HFF-Myc (cell line): ENCODE measurements around the gene EIF5AL1.
"Not testable (repeated sequence)": the region's sequence is repeated elsewhere in the genome, so short reads cannot be mapped to it uniquely, and the experiment has no call there.

Experiments
- DNase-seq: peaks from one replicate; pipeline ENCODE4 v3.0.0-alpha.2; 2011; ENCODE audit warnings: low read depth; ENCODE audit errors: extremely low read depth
- H3K4me3 ChIP-seq: replicated peaks from 2 replicates; pipeline ENCODE4 v1.5.1; 2011; ENCODE audit warnings: low read depth, mild to moderate bottlenecking, control low read depth, low read length
- TF ChIP-seq, protein P1 (sequence below): IDR thresholded peaks from 2 replicates; pipeline ENCODE4 v1.5.1; 2012; ENCODE audit warnings: mild to moderate bottlenecking, low read depth, low read length, control low read depth; ENCODE audit errors: missing control alignments

Gene EIF5AL1

DNA sequence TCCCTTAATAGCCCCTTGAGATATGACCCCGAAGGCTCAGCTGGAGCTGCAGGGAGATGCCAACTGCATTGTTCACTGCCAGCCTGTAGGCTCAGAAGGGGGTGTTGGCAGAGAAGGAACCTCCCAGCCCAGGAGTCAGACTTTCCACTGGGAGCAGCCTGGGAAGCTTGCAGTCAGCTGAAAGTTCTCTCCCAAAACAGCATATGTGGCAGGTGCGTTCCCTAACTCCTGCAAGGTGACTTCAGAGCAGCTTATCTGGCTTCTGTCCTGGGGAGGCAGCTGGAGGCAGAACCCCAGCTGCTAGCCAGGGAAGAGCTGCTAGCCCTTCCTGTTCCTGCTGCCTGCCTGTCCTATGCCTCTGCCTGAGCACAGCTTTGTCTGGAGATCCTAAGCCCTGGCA, 39.8 kb downstream of the EIF5AL1 start:
- no peak for DNase-seq
- TF ChIP-seq, protein P1, sequence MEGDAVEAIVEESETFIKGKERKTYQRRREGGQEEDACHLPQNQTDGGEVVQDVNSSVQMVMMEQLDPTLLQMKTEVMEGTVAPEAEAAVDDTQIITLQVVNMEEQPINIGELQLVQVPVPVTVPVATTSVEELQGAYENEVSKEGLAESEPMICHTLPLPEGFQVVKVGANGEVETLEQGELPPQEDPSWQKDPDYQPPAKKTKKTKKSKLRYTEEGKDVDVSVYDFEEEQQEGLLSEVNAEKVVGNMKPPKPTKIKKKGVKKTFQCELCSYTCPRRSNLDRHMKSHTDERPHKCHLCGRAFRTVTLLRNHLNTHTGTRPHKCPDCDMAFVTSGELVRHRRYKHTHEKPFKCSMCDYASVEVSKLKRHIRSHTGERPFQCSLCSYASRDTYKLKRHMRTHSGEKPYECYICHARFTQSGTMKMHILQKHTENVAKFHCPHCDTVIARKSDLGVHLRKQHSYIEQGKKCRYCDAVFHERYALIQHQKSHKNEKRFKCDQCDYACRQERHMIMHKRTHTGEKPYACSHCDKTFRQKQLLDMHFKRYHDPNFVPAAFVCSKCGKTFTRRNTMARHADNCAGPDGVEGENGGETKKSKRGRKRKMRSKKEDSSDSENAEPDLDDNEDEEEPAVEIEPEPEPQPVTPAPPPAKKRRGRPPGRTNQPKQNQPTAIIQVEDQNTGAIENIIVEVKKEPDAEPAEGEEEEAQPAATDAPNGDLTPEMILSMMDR: no peak

DNA sequence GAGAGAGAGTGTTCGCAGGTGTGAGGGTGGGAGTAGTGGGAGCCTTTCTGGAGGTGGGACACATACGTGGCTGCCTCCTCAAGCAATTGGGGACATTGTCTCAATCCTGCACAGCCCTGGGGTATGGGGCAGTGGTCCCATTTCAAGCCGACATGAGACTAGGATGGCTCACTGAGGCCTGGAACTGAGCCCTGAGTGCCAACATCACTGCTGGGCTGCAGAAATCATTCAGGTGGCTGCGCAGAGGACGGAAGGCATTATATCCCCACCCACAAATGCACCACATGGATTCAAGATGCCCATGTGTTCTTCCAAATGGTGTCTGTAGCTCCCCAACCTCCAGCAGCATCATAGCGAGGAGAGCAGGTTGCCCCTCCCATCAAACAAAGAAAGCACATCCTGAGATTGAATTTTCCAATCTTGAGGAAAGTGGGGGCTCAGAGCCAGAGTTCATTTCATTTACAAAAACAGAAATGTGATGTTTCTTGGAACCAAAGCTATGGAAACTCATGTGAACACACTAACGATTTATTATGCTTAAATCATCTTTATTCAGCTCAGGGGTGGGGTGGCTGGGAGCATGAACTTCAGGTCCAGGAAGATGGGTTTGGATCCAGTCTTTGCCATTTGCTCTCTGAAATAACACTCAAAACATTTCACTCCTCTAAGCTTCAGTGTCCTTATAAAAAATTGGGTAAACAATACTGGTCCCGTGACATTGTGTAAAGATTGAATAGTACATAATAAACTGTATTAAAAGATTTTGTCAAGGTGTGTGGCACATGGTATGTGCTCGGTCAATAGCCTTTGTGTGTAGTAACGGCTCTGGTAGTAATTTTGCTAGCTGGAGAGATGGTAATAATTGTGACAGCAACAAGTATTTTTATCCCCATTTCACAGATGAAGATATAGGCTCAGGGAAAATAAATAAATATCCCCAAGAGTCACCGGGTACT, 43.3 kb downstream of the EIF5AL1 start:
- DNase-seq: no peak
- no peak overlapping the region for H3K4me3 ChIP-seq
- TF ChIP-seq, protein P1: no peak

More for the DNA sequence above, 39.8 kb downstream of the EIF5AL1 start:
- no peak overlapping the region for H3K4me3 ChIP-seq

DNA sequence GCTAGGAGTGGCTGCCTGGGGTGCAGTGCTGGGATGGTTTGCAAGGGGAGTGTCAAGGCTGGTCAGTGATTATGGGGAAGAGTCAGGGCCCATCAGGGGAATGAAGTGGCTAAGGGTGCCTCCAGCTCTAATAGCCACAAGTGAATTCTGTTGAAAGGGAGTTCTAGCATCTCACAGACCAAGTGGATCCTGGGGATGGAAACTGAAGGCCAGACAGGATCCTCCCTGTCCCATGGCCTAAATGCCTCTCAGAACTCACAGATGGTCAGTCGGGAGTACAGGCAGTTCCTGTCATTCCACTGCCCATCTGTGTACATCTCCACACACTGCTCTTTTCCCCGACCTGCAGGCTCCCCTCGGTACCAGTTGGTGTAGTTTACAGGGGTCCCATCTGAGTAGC, 44.6 kb downstream of the EIF5AL1 start:
- not testable (repeated sequence) for H3K4me3 ChIP-seq, DNase-seq

DNA sequence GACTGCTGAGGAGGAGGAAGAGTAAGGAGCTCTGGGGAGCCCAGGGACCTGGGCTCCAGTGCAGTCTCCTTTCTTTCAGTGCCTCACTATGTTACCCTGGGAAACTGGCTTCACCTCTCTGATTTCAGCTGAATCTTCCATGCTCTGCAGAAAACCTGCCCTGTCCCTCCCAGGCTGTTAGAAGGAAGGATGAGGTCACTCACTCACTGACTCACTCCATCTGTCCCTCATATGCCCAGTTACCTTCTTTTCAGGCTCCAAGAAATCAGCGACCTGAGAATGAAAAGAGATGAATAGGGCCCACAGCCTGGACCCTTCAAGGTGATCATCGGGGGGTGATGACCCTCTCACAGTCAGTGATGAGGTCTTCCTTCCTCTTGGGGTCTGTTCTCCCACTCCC, 47.4 kb downstream of the EIF5AL1 start:
- no peak overlapping the region for H3K4me3 ChIP-seq
- no peak for DNase-seq

DNA sequence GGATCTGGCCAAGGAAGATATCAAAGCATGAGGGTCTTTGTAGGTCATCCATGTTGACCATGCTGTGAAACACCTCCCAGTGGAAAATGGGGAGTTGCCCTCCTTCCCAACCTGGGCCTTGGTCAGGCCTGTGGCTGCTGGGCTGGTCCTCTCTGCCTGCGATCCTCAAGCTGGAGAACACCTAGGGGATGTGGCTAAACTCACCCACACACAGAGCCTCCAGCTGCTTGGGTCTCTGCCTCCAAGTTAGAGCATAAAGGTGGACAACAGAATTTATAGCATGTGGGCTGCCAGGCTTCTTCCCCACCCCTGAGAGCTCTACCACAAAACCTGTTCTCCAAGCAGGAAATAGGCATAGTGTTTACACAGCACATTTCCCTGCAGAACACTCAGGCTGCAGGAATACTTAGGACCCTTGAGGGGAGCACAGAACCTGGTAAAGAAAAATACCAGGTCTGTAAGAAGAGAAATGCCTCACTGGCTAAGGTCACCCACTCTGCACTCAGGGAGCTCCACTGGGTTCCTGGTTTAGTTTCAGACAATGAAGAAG, 47.9 kb downstream of the EIF5AL1 start, which contains the start of gene SFTPA2:
SFTPA2 (minus strand) TSS at position 248 of the 550 bp plus-strand sequence. CDS start 924 bp downstream, outside the sequence.
- TF ChIP-seq, protein P1: no peak
- H3K4me3 ChIP-seq: no peak within 1 kb of the TSS
- DNase-seq: no peak

More for the DNA sequence above, 47.4 kb downstream of the EIF5AL1 start:
- TF ChIP-seq, protein P1: no peak

DNA sequence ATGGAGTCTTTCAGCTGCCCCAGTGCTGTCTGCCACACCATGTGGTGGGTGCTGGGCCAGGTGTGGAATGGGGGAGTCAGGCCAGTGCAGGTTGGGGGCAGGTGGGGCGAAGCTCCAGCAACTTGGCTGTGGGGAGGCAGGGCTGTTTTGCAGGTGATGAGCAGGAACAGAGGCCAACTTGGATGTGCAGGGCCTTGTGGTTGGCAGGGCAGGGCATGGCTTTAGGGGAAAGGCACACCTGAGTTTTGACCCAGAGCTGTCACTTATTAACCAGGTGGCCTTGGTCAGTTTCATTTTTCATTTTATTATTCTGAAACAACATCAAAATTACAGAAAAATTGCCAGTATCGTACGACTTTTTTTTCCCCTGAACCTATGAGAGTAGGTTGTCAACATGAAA, 48.9 kb downstream of the EIF5AL1 start:
- TF ChIP-seq, protein P1: no peak
- no peak overlapping the region for H3K4me3 ChIP-seq
- DNase-seq: no peak

DNA sequence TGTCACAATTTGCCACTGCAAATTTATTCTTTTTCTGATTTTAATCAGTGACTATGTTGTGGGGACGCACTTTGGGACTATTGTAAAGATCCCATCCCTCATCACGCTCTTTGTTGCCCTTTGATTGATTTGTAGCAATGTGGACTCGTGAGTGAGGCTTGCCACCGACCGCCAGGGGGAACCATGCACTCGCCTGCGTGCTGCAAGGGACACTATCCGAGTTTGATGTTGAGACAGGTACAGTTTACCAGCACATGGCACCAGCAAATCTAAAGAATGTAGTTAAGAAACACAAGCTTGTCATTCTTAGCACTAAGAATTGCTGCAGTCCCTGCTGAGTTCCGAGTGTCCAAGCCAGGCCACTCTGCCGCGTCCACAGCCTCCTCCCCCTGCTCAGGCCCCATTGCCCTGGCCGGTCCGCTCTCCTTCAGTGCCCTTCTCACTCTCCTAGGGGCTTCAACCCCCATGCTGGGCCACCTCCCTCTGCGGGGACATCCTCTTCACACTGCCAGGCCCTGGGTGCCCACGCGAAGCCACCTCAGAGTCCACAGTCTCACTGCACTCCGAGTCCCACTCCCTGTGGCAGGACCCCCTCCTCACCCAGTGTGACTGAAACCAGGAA, 49.9 kb downstream of the EIF5AL1 start:
- TF ChIP-seq, protein P1: peak; percentile 89
- no peak overlapping the region for H3K4me3 ChIP-seq
- DNase-seq: peak; percentile 11
